T-helper 17 cell (primary cell): ENCODE results near the gene FAAP100. TPM values are rescaled to one million over a fixed set of nuclear protein-coding genes. Genes with fewer than 3 reads are reported as not detected.

ENCODE experiments used
- ATAC-seq: fragments of 150-1000 bp; cut with Tn5 transposase; 2 replicates; pipeline ENCODE4 v1.10.0; 2021; ENCODE audit warnings: mild to moderate bottlenecking, moderate library complexity
- DNase-seq, 3 donors: peaks; one replicate each; pipeline versions ENCODE4 v3.0.0 to v3.0.0-alpha.2; 2020 to 2021
- H3K9me3 ChIP-seq: one replicate; pipeline ENCODE4 v1.7.0; 2013; ENCODE audit warnings: low read length, mild to moderate bottlenecking; ENCODE audit not compliant: control insufficient read depth, poor library complexity, severe bottlenecking
- H3K27ac Mint-ChIP-seq: one replicate; pipeline ENCODE4 v1.8.0; 2022; ENCODE audit warnings: mild to moderate bottlenecking, moderate library complexity, mixed read lengths
- H3K27me3 Mint-ChIP-seq: one replicate; pipeline ENCODE4 v1.8.0; 2022; ENCODE audit warnings: mixed read lengths
- H3K36me3 Mint-ChIP-seq: one replicate; pipeline ENCODE4 v1.8.0; 2022; ENCODE audit warnings: low read depth, mixed read lengths
- H3K4me1 Mint-ChIP-seq: one replicate; pipeline ENCODE4 v1.8.0; 2022; ENCODE audit warnings: mild to moderate bottlenecking, mixed read lengths
- H3K4me3 Mint-ChIP-seq: one replicate; pipeline ENCODE4 v1.8.0; 2022; ENCODE audit warnings: mild to moderate bottlenecking, moderate library complexity, mixed read lengths
- total RNA-seq, 4 donors: library from RNA in 2 of 4; stranded (reverse) in 2 of 4; gene quantifications; one replicate each; pipeline ENCODE4 v1.2.3 and lab custom pipeline; 2022 to 2026

FAAP100 gene
- total RNA-seq, 2 donors from 2014 or later, result 25.2 to 30.6 TPM

DNA sequence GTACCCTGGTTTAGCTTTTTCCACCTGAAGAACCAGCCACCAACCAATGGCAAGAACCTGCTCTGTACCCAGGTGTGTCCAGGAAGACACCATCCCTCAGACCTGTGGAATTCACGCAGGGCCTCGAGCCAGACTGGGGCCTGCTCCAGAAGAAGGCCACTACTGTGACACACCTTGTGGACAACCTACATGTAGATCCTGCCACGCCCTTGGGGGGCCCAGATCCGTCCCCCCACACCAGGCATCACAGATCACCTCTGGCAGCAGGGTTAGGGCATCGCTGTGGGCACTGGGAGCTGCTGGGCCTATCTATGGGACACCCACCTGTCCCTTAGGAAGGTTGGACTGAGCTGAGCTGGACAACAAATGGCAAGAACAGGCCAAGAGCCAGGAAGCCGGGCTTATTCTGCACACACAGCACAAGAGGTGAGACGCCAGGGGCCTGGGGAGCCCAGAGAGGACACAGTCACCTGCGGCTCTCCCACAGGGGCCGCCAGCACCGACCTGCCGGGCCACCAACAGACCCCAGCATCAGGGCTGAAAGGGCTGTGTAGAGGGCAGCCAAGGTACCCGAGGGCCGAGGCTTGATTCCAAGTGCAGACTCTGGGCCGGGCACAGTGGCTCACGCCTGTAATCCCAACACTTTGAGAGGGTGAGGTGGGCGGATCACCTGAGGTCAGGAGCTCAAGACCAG is 7.7 kb downstream of the FAAP100 start:
- ATAC-seq, result no peak
- no peaks in the 10 kb centered on the region for H3K27me3 Mint-ChIP-seq
- H3K4me1 Mint-ChIP-seq, result peaks cover 4% of the 10 kb centered on the region
- no peak for DNase-seq
- no peak overlapping the region for H3K4me3 Mint-ChIP-seq
- H3K27ac Mint-ChIP-seq, result no peak overlapping the region
- no peaks in the 10 kb centered on the region for H3K9me3 ChIP-seq
- peaks cover 2% of the 10 kb centered on the region for H3K36me3 Mint-ChIP-seq

DNA sequence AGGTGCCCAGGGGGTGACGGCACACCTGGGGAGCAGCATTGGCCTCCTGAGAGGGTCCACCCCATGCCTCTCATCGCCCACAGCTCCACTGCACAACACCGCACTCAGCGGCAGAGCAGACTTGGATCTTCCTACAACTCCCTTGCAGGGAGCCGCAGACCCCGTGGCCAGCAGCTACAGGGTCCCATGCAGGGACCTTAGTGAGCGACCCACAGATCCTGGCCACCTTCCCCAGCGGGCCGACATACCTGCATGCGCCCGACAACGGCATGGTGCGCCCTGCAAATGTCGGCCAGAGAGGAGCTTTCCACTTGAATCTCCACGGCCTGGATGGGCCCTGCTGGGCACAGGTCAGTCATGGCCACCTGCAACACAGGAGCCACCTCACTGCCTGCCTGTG is 8.4 kb downstream of the FAAP100 start:
- peaks cover 2% of the 10 kb centered on the region for H3K36me3 Mint-ChIP-seq
- no peaks in the 10 kb centered on the region for H3K27me3 Mint-ChIP-seq
- H3K4me3 Mint-ChIP-seq, result no peak overlapping the region
- no peak overlapping the region for H3K27ac Mint-ChIP-seq
- DNase-seq (no peak), ATAC-seq (no peak)
- peaks cover 3% of the 10 kb centered on the region for H3K4me1 Mint-ChIP-seq
- no peaks in the 10 kb centered on the region for H3K9me3 ChIP-seq

DNA sequence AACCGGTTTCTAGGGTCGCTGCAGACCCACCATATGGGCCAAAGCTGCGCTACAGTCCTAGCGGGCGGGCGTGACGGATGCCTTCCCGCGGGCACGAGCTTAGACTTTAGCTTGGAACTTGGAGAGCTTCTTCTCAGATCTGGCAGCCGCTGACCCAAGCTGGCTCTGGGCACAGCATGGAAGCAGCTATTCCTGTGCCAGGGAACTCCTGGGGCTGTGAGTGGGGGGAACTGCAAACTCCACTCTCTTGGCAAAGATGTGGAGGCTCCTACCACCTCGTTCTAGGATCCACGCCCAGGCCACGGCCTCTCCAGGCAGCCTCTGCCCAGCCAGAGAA is 8.8 kb downstream of the FAAP100 start:
- no peaks in the 10 kb centered on the region for H3K9me3 ChIP-seq
- no peak for DNase-seq
- no peaks in the 10 kb centered on the region for H3K27me3 Mint-ChIP-seq
- ATAC-seq, result no peak
- H3K4me3 Mint-ChIP-seq, result no peak overlapping the region
- H3K4me1 Mint-ChIP-seq, result peaks cover 3% of the 10 kb centered on the region
- H3K36me3 Mint-ChIP-seq, result peaks cover 2% of the 10 kb centered on the region
- H3K27ac Mint-ChIP-seq, result no peak overlapping the region

GRCh38 chr17:81542431-81543338 is 9.5 kb downstream of the FAAP100 start:
- Mint-ChIP-seq H3K27ac (no peak overlapping the region), H3K4me3 (no peak overlapping the region), H3K4me1 (peaks cover 5% of the 10 kb centered on the region), H3K36me3 (peaks cover 2% of the 10 kb centered on the region), H3K27me3 (peaks cover 6% of the 10 kb centered on the region)
- no peaks in the 10 kb centered on the region for H3K9me3 ChIP-seq
- ATAC-seq, result no peak
- no peak for DNase-seq

- no peak overlapping the region for H3K27ac Mint-ChIP-seq
- H3K27me3 Mint-ChIP-seq, result peaks cover 6% of the 10 kb centered on the region
- H3K9me3 ChIP-seq, result no peaks in the 10 kb centered on the region
- H3K4me1 Mint-ChIP-seq, result peaks cover 5% of the 10 kb centered on the region
- ATAC-seq (no peak), DNase-seq (no peak)
- peaks cover 2% of the 10 kb centered on the region for H3K36me3 Mint-ChIP-seq
- no peak overlapping the region for H3K4me3 Mint-ChIP-seq
These were observed 11.0 kb downstream of the FAAP100 start for GRCh38 chr17:81541123-81541522.

DNA sequence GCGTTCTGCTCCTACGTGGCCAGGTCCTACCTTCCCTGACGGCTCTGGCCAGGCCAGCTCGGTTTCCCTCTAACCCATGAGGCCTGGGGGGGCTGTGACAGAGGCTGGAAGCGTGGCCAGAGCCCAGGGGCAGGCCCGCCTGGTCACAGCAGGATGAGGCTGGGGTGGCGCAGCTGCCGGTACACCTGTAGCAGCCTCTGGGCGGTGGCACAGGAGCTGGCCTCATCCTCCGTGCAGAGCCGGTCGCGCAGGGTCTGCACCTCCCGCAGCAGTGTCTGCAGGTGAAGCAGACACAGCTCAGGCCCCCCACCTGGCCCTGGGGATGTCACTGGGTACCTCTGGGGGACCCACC is 11.5 kb downstream of the FAAP100 start:
- H3K27me3 Mint-ChIP-seq, result peaks cover 6% of the 10 kb centered on the region
- H3K4me3 Mint-ChIP-seq, result no peak overlapping the region
- DNase-seq, result no peak
- no peak overlapping the region for H3K27ac Mint-ChIP-seq
- ATAC-seq, result no peak
- H3K4me1 Mint-ChIP-seq, result peaks cover 5% of the 10 kb centered on the region
- peaks cover 2% of the 10 kb centered on the region for H3K36me3 Mint-ChIP-seq
- H3K9me3 ChIP-seq, result no peaks in the 10 kb centered on the region

DNA sequence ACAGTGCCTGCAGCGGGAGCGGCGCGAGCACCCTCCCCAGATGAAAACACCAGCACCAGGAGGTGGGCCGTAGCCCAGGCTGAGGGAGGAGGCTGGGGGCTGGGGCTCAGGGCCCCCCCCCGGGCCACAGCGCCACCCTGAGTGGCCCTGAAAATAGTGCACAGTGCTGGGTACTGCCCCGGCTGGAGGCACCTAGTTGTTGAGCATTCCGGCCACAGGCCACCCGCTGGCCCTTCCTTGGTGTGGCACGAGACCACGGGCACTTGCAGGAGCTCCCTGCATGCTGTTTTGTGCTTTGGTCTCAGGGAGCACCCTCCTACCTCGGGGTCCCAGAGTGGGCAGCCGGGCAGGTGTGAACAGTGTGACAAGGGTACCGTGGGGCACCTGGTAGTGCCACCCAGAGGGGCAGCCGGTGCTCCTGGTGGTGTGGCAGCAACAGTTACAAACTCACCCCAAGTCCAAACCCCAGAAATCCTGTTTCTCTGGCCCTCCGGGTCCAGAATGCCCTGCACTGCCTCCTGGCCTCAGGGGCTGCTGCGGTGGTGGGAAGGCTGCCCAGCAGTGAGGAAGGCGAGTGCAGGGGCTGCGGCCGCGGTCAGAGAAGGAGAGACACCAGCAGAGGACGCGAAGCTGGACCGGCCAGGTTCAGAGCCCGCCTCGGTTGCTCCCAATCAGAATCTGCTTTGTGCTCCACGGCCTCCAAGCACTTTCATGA is 12.0 kb downstream of the FAAP100 start:
- H3K27me3 Mint-ChIP-seq, result peaks cover 6% of the 10 kb centered on the region

DNA sequence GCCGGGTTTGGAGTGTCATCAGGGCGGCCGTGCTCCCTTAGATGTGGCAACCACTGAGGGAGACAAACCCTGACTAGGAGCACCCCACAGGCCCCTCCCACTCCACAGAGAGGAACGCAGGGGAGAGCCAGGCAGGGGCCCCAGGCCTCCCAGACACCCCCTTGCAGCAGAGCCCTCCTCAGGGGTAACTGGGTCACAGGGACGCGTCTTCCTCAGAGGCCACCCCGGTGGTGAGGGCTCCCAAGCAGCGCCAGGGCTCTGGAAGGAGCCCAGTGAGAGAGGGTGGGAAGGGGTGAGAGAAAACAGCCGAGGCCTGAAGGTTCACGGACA is 12.6 kb downstream of the FAAP100 start:
- peaks cover 6% of the 10 kb centered on the region for H3K27me3 Mint-ChIP-seq
- DNase-seq, result no peak
- peaks cover 2% of the 10 kb centered on the region for H3K36me3 Mint-ChIP-seq
- H3K27ac Mint-ChIP-seq, result no peak overlapping the region
- no peak for ATAC-seq
- no peak overlapping the region for H3K4me3 Mint-ChIP-seq
- H3K4me1 Mint-ChIP-seq, result peaks cover 5% of the 10 kb centered on the region
- no peaks in the 10 kb centered on the region for H3K9me3 ChIP-seq

More for the DNA sequence above, 12.0 kb downstream of the FAAP100 start:
- ATAC-seq (no peak), DNase-seq (no peak)
- H3K9me3 ChIP-seq, result no peaks in the 10 kb centered on the region
- H3K27ac Mint-ChIP-seq, result no peak overlapping the region
- peaks cover 2% of the 10 kb centered on the region for H3K36me3 Mint-ChIP-seq
- no peak overlapping the region for H3K4me3 Mint-ChIP-seq
- peaks cover 5% of the 10 kb centered on the region for H3K4me1 Mint-ChIP-seq

DNA sequence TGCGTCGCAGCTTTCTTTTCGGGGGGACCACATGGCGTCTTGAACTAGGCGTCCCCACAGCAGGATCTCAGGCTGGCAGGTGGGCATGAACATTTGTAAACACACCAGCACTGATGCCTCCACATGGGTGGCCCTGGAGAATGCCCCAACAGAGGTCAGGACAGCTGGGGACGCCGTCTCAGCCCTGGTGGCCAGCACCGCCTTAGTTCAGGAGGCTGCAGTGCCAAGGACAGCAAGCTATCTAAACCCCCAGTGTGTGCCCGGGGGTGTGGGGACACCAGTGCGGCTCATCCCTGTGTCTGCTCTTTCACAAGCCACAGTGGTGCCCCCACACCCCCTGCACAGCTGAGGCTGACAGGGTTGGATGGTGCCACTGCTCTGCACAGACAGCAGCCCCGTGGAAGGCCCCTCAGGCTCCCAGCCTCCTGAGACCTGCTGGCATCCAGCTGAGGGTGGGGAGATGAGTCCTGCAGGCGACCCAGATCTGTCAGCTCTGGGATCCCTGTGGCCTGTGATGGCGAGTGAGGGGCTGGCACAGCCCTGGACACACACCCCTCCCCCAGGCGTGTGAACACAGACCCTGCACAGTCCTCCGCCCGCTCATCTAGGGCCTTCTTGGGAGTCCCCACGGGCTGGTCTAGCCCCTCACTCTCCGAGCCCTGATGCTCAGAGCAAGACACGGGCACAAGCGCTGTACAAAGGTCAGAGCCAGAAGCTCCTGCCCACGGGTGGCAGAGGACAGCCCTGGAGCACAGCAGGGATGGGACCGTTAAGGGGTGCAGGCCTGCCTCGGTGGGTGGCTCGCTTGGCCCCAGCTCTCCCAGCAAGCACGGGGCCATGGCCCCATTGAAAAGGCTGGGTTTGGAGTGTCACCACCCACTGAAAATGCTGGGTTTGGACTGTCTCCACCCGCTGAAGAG is 13.2 kb downstream of the FAAP100 start:
- Mint-ChIP-seq H3K4me3 (no peak overlapping the region), H3K27me3 (peaks cover 6% of the 10 kb centered on the region), H3K36me3 (peaks cover 2% of the 10 kb centered on the region), H3K4me1 (peaks cover 5% of the 10 kb centered on the region), H3K27ac (no peak overlapping the region)
- ATAC-seq (no peak), DNase-seq (no peak)
- H3K9me3 ChIP-seq, result no peaks in the 10 kb centered on the region

DNA sequence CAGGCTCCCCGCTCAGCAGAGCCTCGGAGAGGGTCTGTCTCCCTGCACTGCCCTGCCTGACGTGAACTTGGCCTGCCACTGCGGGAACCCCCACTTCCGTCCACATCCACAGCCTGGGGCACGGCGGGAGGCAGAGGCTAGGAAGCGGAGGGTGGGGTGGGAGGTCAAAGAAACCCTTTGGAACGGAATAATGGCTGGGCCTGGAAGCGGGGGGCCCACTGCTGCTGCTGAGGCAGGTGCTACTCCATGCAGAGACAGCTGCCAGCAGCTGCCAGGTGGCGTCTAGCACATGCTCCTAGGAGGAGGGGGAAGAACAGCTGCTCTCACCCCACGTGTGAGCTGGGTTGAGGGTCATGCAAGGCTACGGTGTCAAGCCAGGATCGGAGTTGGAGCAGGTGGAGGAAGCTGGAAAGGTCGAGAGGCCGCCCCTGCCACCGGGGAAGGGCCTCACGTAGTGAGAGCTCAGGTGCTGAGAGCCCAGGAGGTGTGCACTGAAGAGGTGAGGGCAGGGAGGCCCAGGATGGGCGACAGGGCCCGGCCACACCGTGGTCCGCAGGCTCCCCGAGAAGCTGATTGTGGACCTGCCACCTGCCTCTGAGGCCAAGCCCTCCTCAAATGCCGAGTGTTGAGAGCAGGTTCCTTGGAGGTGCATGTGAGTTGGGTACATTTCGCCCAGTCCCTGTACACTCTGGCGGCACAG is 14.1 kb downstream of the FAAP100 start:
- DNase-seq (no peak), ATAC-seq (peak; percentile 7)
- no peaks in the 10 kb centered on the region for H3K9me3 ChIP-seq
- Mint-ChIP-seq H3K4me1 (peaks cover 5% of the 10 kb centered on the region), H3K36me3 (peaks cover 2% of the 10 kb centered on the region), H3K27ac (no peak overlapping the region), H3K27me3 (peaks cover 6% of the 10 kb centered on the region), H3K4me3 (no peak overlapping the region)

- ATAC-seq (peak; percentile 67), DNase-seq (no peak)
- Mint-ChIP-seq H3K36me3 (peaks cover 2% of the 10 kb centered on the region), H3K27ac (no peak overlapping the region), H3K4me1 (peaks cover 5% of the 10 kb centered on the region), H3K27me3 (peaks cover 6% of the 10 kb centered on the region), H3K4me3 (no peak overlapping the region)
- H3K9me3 ChIP-seq, result no peaks in the 10 kb centered on the region
These were observed 14.8 kb downstream of the FAAP100 start for GRCh38 chr17:81537343-81537855.
